ENCODE results near the gene SPAG9. TPM values are rescaled to one million over a fixed set of nuclear protein-coding genes. Genes with fewer than 3 reads are reported as not detected.
"Not testable (repeated sequence)": the region's sequence is repeated elsewhere in the genome, so short reads cannot be mapped to it uniquely, and the experiment has no call there.

The SPAG9 gene
- total RNA-seq, 1 donor from 2014 or later: 44.1 TPM

GRCh38 chr17:51097708-51098446, 22.8 kb downstream of the SPAG9 start:
- Mint-ChIP-seq H3K4me3 (no peak overlapping the region), H3K36me3 (ENCODE audit: low read depth) (peaks cover 3% of the 10 kb centered on the region)

DNA sequence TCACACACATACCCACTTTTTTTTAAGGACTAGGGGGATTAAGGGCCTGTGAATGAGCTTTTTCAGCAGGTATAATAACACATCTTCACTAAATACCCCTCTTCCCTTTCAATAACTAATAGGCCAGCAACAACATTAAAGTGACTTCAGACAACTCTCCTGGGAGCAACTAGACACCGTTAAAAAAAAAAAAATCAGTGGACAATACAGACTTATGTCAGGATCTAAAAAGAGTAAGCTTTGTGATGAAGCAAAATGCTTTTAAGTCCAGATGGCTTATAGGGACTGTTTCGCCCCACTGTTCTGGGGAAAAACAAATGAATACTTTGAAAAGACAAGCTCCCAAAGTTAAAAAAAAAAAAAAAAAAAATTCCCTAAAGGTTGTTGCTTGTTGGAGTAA, 29.0 kb downstream of the SPAG9 start:
- no peak for DNase-seq (ENCODE audit: low spot score)
- Mint-ChIP-seq H3K9me3 (no peaks in the 10 kb centered on the region), H3K27me3 (ENCODE audit: insufficient read depth) (no peaks in the 10 kb centered on the region), H3K4me3 (no peak overlapping the region), H3K4me1 (ENCODE audit: low read depth) (peaks cover 23% of the 10 kb centered on the region), H3K36me3 (ENCODE audit: low read depth) (peaks cover 4% of the 10 kb centered on the region), H3K27ac (no peak overlapping the region)
- intact Hi-C loops (cut with micrococcal nuclease): no loop called here

More at GRCh38 chr17:51097708-51098446, 22.8 kb downstream of the SPAG9 start:
- Mint-ChIP-seq H3K27ac (no peak overlapping the region), H3K27me3 (ENCODE audit: insufficient read depth) (no peaks in the 10 kb centered on the region), H3K9me3 (no peaks in the 10 kb centered on the region), H3K4me1 (ENCODE audit: low read depth) (peaks cover 30% of the 10 kb centered on the region)
- intact Hi-C loops (cut with micrococcal nuclease): loop anchor here (2.0 kb wide), 1 partner anchor 21 kb away; no protein-coding TSS in a partner anchor
- no peak for DNase-seq (ENCODE audit: low spot score)

DNA sequence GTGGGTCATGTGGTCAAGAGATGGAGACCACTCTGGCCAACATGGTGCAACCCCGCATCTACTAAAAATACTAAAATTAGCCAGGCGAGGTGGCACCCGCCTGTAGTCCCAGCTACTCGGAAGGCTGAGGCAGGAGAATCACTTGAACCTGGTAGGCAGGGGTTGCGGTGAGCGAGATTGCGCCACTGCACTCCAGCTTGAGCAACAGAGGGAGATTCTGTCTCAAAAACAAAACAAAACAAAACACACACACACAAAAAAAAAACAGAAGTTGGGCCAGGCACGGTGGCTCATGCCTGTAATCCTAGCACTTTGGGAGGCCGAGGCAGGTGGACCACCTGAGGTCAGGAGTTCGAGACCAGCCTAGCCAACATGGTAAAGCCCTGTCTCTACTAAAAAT, 31.8 kb downstream of the SPAG9 start:
- H3K4me1 Mint-ChIP-seq (ENCODE audit: low read depth); H3K27ac Mint-ChIP-seq; H3K9me3 Mint-ChIP-seq; H3K36me3 Mint-ChIP-seq (ENCODE audit: low read depth); intact Hi-C loops (cut with micrococcal nuclease); DNase-seq (ENCODE audit: low spot score); H3K27me3 Mint-ChIP-seq (ENCODE audit: insufficient read depth); H3K4me3 Mint-ChIP-seq: not testable (repeated sequence)

GRCh38 chr17:51088287-51088686, 32.4 kb downstream of the SPAG9 start:
- H3K4me1 Mint-ChIP-seq (ENCODE audit: low read depth): peaks cover 5% of the 10 kb centered on the region
- intact Hi-C loops (cut with micrococcal nuclease): no loop called here
- no peaks in the 10 kb centered on the region for H3K9me3 Mint-ChIP-seq
- DNase-seq (ENCODE audit: low spot score): no peak
- peaks cover 3% of the 10 kb centered on the region for H3K36me3 Mint-ChIP-seq (ENCODE audit: low read depth)
- H3K27me3 Mint-ChIP-seq (ENCODE audit: insufficient read depth): no peaks in the 10 kb centered on the region
- H3K4me3 Mint-ChIP-seq: no peak overlapping the region
- no peak overlapping the region for H3K27ac Mint-ChIP-seq

GRCh38 chr17:51087072-51087757, 33.5 kb downstream of the SPAG9 start:
- H3K27me3 Mint-ChIP-seq (ENCODE audit: insufficient read depth): no peaks in the 10 kb centered on the region
- DNase-seq (ENCODE audit: low spot score): no peak
- peaks cover 5% of the 10 kb centered on the region for H3K4me1 Mint-ChIP-seq (ENCODE audit: low read depth)
- no peak overlapping the region for H3K27ac Mint-ChIP-seq
- H3K9me3 Mint-ChIP-seq: no peaks in the 10 kb centered on the region
- H3K36me3 Mint-ChIP-seq (ENCODE audit: low read depth): peaks cover 3% of the 10 kb centered on the region
- H3K4me3 Mint-ChIP-seq: no peak overlapping the region
- intact Hi-C loops (cut with micrococcal nuclease): no loop called here

DNA sequence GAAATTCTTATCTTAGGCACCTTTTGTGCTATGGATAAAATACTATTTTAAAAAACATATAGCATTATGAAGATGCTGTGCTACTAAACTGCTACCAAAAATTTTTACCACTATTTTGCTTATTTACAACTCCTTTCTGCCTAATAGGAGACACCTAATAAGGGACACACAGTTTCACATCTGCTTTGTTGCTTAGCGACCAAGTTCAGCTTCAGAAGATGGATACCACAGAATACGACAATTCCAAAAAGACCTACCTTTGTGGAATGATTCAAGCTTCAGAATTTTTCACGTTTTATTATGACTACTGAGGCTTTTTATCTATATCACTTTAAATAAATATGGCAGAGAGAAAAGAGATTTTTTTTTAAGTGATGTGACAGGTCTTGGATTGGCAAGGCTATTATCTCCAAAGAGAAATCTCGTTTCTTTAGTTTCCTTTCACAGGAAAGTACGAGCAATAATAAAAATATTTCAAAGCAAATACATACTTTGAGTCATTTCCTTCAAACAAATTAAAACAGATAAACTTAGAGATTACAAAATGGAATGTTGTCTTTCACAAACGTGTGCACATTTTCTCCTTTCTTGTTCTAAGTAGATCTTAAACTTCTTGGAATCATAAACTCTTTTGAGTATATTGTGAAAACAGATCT, 35.4 kb downstream of the SPAG9 start:
- intact Hi-C loops (cut with micrococcal nuclease): no loop called here

GRCh38 chr17:51083981-51084380, 36.7 kb downstream of the SPAG9 start:
- no peaks in the 10 kb centered on the region for H3K27me3 Mint-ChIP-seq (ENCODE audit: insufficient read depth)

More for the DNA sequence above, 35.4 kb downstream of the SPAG9 start:
- Mint-ChIP-seq H3K27ac (no peak overlapping the region), H3K27me3 (ENCODE audit: insufficient read depth) (no peaks in the 10 kb centered on the region), H3K36me3 (ENCODE audit: low read depth) (peaks cover 6% of the 10 kb centered on the region), H3K4me1 (ENCODE audit: low read depth) (peaks cover 9% of the 10 kb centered on the region), H3K4me3 (no peak overlapping the region), H3K9me3 (no peaks in the 10 kb centered on the region)
- DNase-seq (ENCODE audit: low spot score): no peak

DNA sequence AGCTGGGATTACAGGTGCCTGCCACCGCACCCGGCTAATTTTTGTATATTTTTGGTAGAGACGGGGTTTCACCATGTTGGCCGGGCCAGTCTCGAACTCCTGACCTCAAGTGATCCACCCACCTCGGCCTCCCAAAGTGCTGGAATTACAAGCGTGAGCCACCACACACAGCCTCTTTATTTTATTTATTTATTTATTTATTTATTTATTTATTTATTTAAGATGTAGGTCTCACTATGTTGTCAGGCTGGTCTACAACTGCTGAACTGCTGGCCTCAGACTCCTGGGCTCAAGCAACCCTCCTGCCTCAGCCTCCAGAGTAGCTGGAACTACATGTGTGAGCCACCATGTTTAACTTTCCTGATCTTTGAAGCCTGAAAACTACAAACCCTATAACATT, 37.3 kb downstream of the SPAG9 start:
- H3K27me3 Mint-ChIP-seq (ENCODE audit: insufficient read depth); H3K4me3 Mint-ChIP-seq; DNase-seq (ENCODE audit: low spot score); intact Hi-C loops (cut with micrococcal nuclease); H3K4me1 Mint-ChIP-seq (ENCODE audit: low read depth); H3K9me3 Mint-ChIP-seq; H3K27ac Mint-ChIP-seq: not testable (repeated sequence)
- peaks cover 13% of the 10 kb centered on the region for H3K36me3 Mint-ChIP-seq (ENCODE audit: low read depth)

More at GRCh38 chr17:51083981-51084380, 36.7 kb downstream of the SPAG9 start:
- H3K36me3 Mint-ChIP-seq (ENCODE audit: low read depth): peaks cover 9% of the 10 kb centered on the region
- no peaks in the 10 kb centered on the region for H3K9me3 Mint-ChIP-seq
- peaks cover 9% of the 10 kb centered on the region for H3K4me1 Mint-ChIP-seq (ENCODE audit: low read depth)
- intact Hi-C loops (cut with micrococcal nuclease): no loop called here
- no peak overlapping the region for H3K4me3 Mint-ChIP-seq
- DNase-seq (ENCODE audit: low spot score): no peak
- no peak overlapping the region for H3K27ac Mint-ChIP-seq

DNA sequence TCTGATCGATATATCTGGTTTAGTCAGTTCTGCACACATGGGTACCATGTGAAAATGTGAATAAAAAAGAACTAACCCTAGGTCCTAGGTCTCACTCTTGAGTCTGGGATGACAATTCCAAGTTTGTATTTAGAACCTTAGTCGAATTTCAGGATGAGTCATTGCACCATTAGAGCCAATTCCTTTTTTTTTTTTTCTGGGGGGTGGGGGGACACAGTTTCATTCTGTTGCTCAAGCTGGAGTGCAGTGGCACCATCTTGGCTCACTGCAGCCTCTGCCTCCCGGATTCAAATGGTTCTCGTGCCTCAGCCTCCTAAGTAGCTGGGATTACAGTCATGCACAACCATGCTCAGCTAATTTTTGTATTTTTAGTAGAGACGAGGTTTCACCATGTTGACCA, 41.6 kb downstream of the SPAG9 start:
- Mint-ChIP-seq H3K36me3 (ENCODE audit: low read depth) (peaks cover 21% of the 10 kb centered on the region), H3K27ac (no peak overlapping the region), H3K27me3 (ENCODE audit: insufficient read depth) (no peaks in the 10 kb centered on the region), H3K4me3 (no peak overlapping the region), H3K4me1 (ENCODE audit: low read depth) (peaks cover 3% of the 10 kb centered on the region), H3K9me3 (no peaks in the 10 kb centered on the region)
- DNase-seq (ENCODE audit: low spot score): no peak
- intact Hi-C loops (cut with micrococcal nuclease): no loop called here

- H3K27me3 Mint-ChIP-seq (ENCODE audit: insufficient read depth): no peaks in the 10 kb centered on the region
- peaks cover 3% of the 10 kb centered on the region for H3K4me1 Mint-ChIP-seq (ENCODE audit: low read depth)
- peaks cover 21% of the 10 kb centered on the region for H3K36me3 Mint-ChIP-seq (ENCODE audit: low read depth)
Observed at GRCh38 chr17:51078009-51078592, 42.6 kb downstream of the SPAG9 start.

GRCh38 chr17:51076821-51077220, 43.8 kb downstream of the SPAG9 start:
- peaks cover 3% of the 10 kb centered on the region for H3K4me1 Mint-ChIP-seq (ENCODE audit: low read depth)
- H3K4me3 Mint-ChIP-seq: no peak overlapping the region
- no peaks in the 10 kb centered on the region for H3K27me3 Mint-ChIP-seq (ENCODE audit: insufficient read depth)
- DNase-seq (ENCODE audit: low spot score): no peak
- no peak overlapping the region for H3K27ac Mint-ChIP-seq
- intact Hi-C loops (cut with micrococcal nuclease): no loop called here
- peaks cover 21% of the 10 kb centered on the region for H3K36me3 Mint-ChIP-seq (ENCODE audit: low read depth)
- H3K9me3 Mint-ChIP-seq: no peaks in the 10 kb centered on the region

More at GRCh38 chr17:51078009-51078592, 42.6 kb downstream of the SPAG9 start:
- Mint-ChIP-seq H3K4me3 (no peak overlapping the region), H3K9me3 (no peaks in the 10 kb centered on the region), H3K27ac (no peak overlapping the region)
- intact Hi-C loops (cut with micrococcal nuclease): no loop called here
- no peak for DNase-seq (ENCODE audit: low spot score)

DNA sequence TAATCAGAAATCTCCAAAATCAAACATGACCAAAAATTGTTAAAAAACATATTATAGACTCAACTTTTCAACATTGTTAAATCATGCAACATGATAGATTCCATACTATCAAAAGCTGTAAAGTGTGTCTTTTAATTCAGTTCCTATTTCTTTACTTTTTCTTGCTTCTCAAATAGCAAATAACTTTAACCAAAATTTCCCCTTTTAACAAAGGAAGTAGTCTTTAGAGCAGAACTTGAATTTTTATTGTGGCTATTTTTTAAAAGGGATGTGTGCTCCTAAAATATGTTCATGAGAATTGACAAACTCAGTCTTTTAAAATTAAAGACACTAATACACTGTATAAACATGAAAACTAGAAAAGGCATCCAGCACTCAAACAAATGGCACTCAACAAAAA, 49.1 kb downstream of the SPAG9 start:
- H3K9me3 Mint-ChIP-seq: no peaks in the 10 kb centered on the region
- H3K36me3 Mint-ChIP-seq (ENCODE audit: low read depth): peaks cover 4% of the 10 kb centered on the region
- H3K4me3 Mint-ChIP-seq: no peak overlapping the region
- intact Hi-C loops (cut with micrococcal nuclease): no loop called here
- DNase-seq (ENCODE audit: low spot score): no peak
- peaks cover 9% of the 10 kb centered on the region for H3K4me1 Mint-ChIP-seq (ENCODE audit: low read depth)
- no peaks in the 10 kb centered on the region for H3K27me3 Mint-ChIP-seq (ENCODE audit: insufficient read depth)
- H3K27ac Mint-ChIP-seq: no peak overlapping the region

GRCh38 chr17:51065466-51065865, 55.2 kb downstream of the SPAG9 start:
- peaks cover 5% of the 10 kb centered on the region for H3K36me3 Mint-ChIP-seq (ENCODE audit: low read depth)

More at GRCh38 chr17:51065466-51065865, 55.2 kb downstream of the SPAG9 start:
- Mint-ChIP-seq H3K9me3 (no peaks in the 10 kb centered on the region), H3K4me1 (ENCODE audit: low read depth) (peaks cover 9% of the 10 kb centered on the region), H3K4me3 (no peak overlapping the region), H3K27ac (no peak overlapping the region), H3K27me3 (ENCODE audit: insufficient read depth) (no peaks in the 10 kb centered on the region)
- intact Hi-C loops (cut with micrococcal nuclease): no loop called here
- DNase-seq (ENCODE audit: low spot score): no peak
